GM12875 (cell line): Measurements from ENCODE around the gene ESYT2.

ENCODE experiments used
- H3K4me3 ChIP-seq: one replicate; pipeline ENCODE4 v1.5.1; 2011; ENCODE audit warnings: low read depth, low read length, control low read depth
- TF ChIP-seq, protein P1 (sequence below): IDR thresholded peaks from 2 replicates; pipeline ENCODE4 v1.5.1; 2011; ENCODE audit warnings: low read depth, mild to moderate bottlenecking, control low read depth, inconsistent platforms, low read length, moderate library complexity, borderline replicate concordance; ENCODE audit not compliant: insufficient read depth

The ESYT2 gene

DNA sequence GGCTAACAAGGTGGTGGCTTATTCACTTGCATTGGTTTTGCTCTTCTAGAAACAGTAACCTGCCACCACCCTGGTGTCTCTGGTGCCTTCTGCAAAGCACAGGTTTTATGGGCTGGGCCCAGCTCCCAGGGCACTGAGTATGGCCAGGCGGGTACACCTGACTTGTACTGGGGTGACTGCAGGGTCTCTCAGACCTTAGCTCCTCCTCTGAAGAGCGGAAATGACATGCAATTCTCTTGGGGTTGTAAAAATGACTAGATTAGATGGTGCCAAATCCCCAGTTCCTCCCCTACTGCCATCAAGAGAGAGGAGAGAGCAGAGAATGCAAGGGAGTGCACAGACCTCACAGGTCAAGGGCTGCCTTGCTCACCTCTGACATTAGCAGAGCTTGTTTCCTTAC is 14.7 kb downstream of the ESYT2 start:
- no peak overlapping the region for H3K4me3 ChIP-seq
- TF ChIP-seq, protein P1, sequence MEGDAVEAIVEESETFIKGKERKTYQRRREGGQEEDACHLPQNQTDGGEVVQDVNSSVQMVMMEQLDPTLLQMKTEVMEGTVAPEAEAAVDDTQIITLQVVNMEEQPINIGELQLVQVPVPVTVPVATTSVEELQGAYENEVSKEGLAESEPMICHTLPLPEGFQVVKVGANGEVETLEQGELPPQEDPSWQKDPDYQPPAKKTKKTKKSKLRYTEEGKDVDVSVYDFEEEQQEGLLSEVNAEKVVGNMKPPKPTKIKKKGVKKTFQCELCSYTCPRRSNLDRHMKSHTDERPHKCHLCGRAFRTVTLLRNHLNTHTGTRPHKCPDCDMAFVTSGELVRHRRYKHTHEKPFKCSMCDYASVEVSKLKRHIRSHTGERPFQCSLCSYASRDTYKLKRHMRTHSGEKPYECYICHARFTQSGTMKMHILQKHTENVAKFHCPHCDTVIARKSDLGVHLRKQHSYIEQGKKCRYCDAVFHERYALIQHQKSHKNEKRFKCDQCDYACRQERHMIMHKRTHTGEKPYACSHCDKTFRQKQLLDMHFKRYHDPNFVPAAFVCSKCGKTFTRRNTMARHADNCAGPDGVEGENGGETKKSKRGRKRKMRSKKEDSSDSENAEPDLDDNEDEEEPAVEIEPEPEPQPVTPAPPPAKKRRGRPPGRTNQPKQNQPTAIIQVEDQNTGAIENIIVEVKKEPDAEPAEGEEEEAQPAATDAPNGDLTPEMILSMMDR = no peak

DNA sequence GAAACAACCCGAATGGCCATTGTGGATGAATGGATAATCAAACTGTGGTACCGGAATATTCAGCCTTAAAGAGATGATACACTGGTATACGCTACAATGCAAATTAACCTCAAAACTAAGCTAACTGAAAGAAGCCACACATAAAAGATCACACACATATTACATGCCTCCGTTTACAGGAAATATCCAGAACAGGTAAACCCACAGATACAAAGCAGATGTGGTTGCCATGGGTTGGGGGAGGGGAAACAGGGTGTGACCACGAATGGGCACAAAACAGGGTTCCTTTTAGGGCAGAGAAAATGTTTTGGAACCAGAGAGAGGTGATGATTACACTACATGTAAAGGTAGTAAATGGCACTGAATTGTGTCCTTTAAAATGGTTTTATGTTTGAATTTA is 16.6 kb downstream of the ESYT2 start:
- H3K4me3 ChIP-seq = no peak overlapping the region
- TF ChIP-seq, protein P1 = no peak

DNA sequence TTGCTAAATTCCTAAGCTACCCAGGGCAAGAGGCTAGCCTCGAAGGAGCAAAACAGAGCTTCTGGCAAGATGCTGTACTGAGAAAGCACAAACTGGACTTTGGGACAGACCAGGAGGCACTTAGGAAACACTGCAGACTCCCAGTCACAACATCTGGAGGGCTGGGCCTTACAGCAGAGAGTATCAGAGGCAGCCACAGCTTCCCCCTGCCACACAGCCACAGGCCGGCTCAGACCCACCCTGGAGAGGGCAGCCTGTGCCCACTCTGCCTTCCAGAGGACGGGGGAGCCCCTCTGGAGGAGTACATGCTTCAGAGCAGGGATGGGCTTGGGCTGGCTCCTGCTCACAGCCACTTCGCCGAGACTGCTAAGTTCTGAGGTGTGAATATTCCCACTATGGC is 17.4 kb downstream of the ESYT2 start:
- no peak overlapping the region for H3K4me3 ChIP-seq
- TF ChIP-seq, protein P1 = no peak

DNA sequence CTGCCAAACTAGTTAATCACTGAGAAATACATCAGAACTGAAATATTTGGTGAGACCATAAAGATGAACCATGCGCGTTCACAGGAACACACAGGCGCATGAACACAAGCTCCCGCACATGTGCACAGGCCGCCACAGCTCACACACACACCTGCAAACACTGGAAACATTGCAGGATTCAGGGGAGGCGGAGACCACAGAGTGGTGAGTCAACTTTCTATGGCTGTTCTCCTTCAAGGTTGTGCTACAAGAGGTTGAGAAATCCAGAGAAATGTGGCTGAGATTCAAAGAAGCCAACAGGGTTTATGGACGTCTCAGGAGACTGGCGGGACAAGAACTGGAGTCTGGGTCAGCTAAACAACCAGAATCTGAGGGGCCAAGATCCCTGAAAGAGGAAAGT is 17.8 kb downstream of the ESYT2 start:
- H3K4me3 ChIP-seq = no peak overlapping the region
- TF ChIP-seq, protein P1 = no peak

DNA sequence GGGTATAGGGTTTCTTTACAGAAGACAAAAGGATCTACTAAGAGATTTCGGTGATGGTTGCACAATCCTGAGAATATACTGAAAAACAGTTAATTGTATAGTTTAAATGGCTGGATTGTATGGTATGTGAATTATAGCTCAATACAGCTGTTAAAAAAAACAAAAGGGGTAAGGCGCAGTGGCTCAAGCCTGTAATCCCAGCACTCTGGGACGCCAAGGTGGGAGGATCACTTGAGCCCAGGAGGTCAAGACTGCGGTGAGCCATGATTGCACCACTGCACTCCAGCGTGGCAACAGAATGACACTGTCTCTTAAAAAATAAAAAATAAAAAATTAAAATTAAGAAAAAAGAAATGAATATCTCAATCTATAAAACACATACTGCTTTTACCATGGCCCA is 18.5 kb downstream of the ESYT2 start:
- H3K4me3 ChIP-seq = no peak overlapping the region
- TF ChIP-seq, protein P1 = no peak

DNA sequence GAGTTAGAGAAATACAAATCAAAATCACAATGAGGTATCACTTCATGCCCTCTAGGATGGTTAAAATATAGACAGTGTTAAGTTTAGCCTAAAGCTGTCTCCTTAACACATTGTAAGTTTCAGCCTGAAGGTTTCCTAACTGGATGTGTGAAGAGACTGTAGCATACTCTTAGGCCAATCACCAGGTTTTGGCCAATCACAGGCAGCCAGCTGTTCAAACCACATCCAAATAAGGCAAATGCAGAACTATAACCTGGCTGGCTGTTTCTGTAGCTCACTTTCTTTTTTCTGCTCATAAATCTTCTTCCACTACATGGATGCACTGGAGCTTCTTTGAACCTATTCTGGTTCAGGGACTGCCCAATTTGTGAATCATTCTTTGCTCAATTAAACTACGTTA is 19.7 kb downstream of the ESYT2 start:
- TF ChIP-seq, protein P1 = no peak
- H3K4me3 ChIP-seq = no peak overlapping the region

DNA sequence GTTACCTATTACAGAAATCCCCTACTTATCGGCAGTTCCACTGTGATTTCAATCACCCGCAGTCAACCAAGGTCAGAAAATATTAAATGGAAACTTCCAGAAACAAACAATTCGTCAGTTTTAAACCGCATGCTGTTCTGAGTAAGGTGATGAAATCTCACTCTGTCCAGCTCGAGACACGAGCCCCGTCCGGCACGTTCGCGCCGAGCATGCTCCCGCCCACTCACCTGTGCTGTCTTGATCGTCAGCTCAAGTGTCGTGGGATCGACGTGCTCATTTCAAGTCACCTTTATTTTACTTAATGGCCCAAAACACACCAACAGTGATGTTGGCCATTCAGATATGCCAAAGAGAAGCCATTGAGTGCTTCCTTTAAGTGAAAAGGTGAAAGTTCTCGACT is 21.2 kb downstream of the ESYT2 start:
- no peak overlapping the region for H3K4me3 ChIP-seq
- TF ChIP-seq, protein P1 = no peak
